HG03196 (cell line): Measurements from ENCODE around the gene INTS6.

Experiments used
- ATAC-seq: cut with Tn5 transposase; IDR thresholded peaks from one replicate; pipeline ENCODE4 v1.9.1; 2021; ENCODE audit not compliant: unreplicated experiment

The INTS6 gene

GRCh38 chr13:51452361-51453206, at the start of gene INTS6:
Gene INTS6 (minus strand): TSS chr13:51453036. CDS start chr13:51452525, 511 bp downstream.
- ATAC-seq: peak; percentile 70

GRCh38 chr13:51502153-51502651, 49.4 kb upstream of the INTS6 start:
- peak; percentile 94 for ATAC-seq

GRCh38 chr13:51501592-51502152, 48.8 kb upstream of the INTS6 start:
- ATAC-seq: no peak

GRCh38 chr13:51501096-51501495, 48.3 kb upstream of the INTS6 start:
- ATAC-seq: no peak

GRCh38 chr13:51500687-51501086, 47.9 kb upstream of the INTS6 start:
- ATAC-seq: no peak

- no peak for ATAC-seq
Measured at GRCh38 chr13:51499841-51500240, 47.0 kb upstream of the INTS6 start.

- ATAC-seq: no peak
Measured at GRCh38 chr13:51495316-51495715, 42.5 kb upstream of the INTS6 start.

- ATAC-seq: no peak
Measured at GRCh38 chr13:51494156-51494555, 41.3 kb upstream of the INTS6 start.

GRCh38 chr13:51488212-51488611, 35.4 kb upstream of the INTS6 start:
- ATAC-seq: no peak

- no peak for ATAC-seq
Measured at GRCh38 chr13:51481656-51482055, 28.8 kb upstream of the INTS6 start.

GRCh38 chr13:51479199-51479523, 26.3 kb upstream of the INTS6 start:
- no peak for ATAC-seq

GRCh38 chr13:51478418-51479198, 25.8 kb upstream of the INTS6 start:
- no peak for ATAC-seq

- ATAC-seq: no peak
Measured at GRCh38 chr13:51477653-51478324, 25.0 kb upstream of the INTS6 start.

GRCh38 chr13:51477149-51477548, 24.3 kb upstream of the INTS6 start:
- no peak for ATAC-seq

GRCh38 chr13:51475727-51476501, 23.1 kb upstream of the INTS6 start:
- no peak for ATAC-seq

- no peak for ATAC-seq
Measured at GRCh38 chr13:51469790-51470189, 17.0 kb upstream of the INTS6 start.

- no peak for ATAC-seq
Measured at GRCh38 chr13:51467730-51468129, 14.9 kb upstream of the INTS6 start.

GRCh38 chr13:51465124-51465523, 12.3 kb upstream of the INTS6 start:
- ATAC-seq: no peak

GRCh38 chr13:51457086-51457815, 4.4 kb upstream of the INTS6 start:
- no peak for ATAC-seq

- ATAC-seq: no peak
Measured at GRCh38 chr13:51456510-51456909, 3.7 kb upstream of the INTS6 start.
